SK-N-SH (cell line): ENCODE measurements around the gene CCT6B.

Source experiments
- CTCF ChIP-seq: fragments of 200-600 bp; sonication (generic); IDR thresholded peaks from 2 replicates; pipeline ENCODE4 v1.6.1; 2017; ENCODE audit warnings: antibody characterized with exemption, mild to moderate bottlenecking, moderate library complexity
- EZH2phosphoT487 ChIP-seq: fragments of 200-600 bp; sonication (generic); IDR thresholded peaks from 2 replicates; pipeline ENCODE4 v1.6.1; 2017; ENCODE audit warnings: low read depth, mixed run types, mild to moderate bottlenecking, antibody characterized with exemption, moderate library complexity, borderline replicate concordance
- FOSL2 ChIP-seq: IDR thresholded peaks from 2 replicates; pipeline ENCODE4 v1.4.0; 2012; ENCODE audit warnings: low read depth, mild to moderate bottlenecking, moderate library complexity, borderline replicate concordance
- FOXJ3 ChIP-seq: sonication (generic); formaldehyde crosslinking; IDR thresholded peaks from 2 replicates; pipeline ENCODE4 v1.5.1; 2020; ENCODE audit warnings: mild to moderate bottlenecking, missing genetic modification reagents
- JUND ChIP-seq: IDR thresholded peaks from 2 replicates; pipeline ENCODE4 v1.4.0; 2012
- POLR2AphosphoS5 ChIP-seq: IDR thresholded peaks from 2 replicates; pipeline ENCODE4 v1.6.1; 2012; ENCODE audit warnings: low read depth, low read length
- RAD21 ChIP-seq: IDR thresholded peaks from 2 replicates; pipeline ENCODE4 v1.6.1; 2012; ENCODE audit warnings: mild to moderate bottlenecking, low read length
- REST ChIP-seq: IDR thresholded peaks from 2 replicates; pipeline ENCODE4 v1.6.1; 2012; ENCODE audit warnings: mild to moderate bottlenecking, low read depth, low read length, moderate library complexity
- SIN3A ChIP-seq: IDR thresholded peaks from 2 replicates; pipeline ENCODE4 v1.6.1; 2012; ENCODE audit warnings: low read depth, mild to moderate bottlenecking, low read length, moderate library complexity, borderline replicate concordance
- TAF1 ChIP-seq: IDR thresholded peaks from 2 replicates; pipeline ENCODE4 v1.6.1; 2012; ENCODE audit warnings: low read depth, mild to moderate bottlenecking, low read length, moderate library complexity, borderline replicate concordance
- TEAD4 ChIP-seq: IDR thresholded peaks from 2 replicates; pipeline ENCODE4 v1.4.0; 2012; ENCODE audit warnings: mild to moderate bottlenecking, borderline replicate concordance; ENCODE audit not compliant: insufficient read depth
- USF2 ChIP-seq: fragments of 150-350 bp; IDR thresholded peaks from 2 replicates; pipeline ENCODE4 v1.6.1; 2017; ENCODE audit warnings: antibody characterized with exemption, low read length, low read depth, borderline replicate concordance

- TF ChIP-seq CTCF (no peak), EZH2phosphoT487 (no peak), USF2 (no peak), REST (no peak), RAD21 (no peak), JUND (no peak), FOXJ3 (no peak), TAF1 (no peak), FOSL2 (no peak), POLR2AphosphoS5 (no peak), TEAD4 (no peak), SIN3A (no peak)
Measured at GRCh38 chr17:34996422-34997285, 35.4 kb upstream of the CCT6B start.
